GM10248 (cell line): ENCODE measurements around the gene TAOK1.

Source experiments
- CTCF ChIA-PET: fragments of 300-600 bp; sonication (Branson Sonifier 250); formaldehyde crosslinking; extraction: SDS; loops from one replicate; lab custom pipeline; 2021; ENCODE audit warnings: antibody characterized with exemption; lab: Yijun Ruan, JAX
- POLR2A ChIA-PET: fragments of 350-650 bp; sonication (Branson Sonifier 250); formaldehyde crosslinking; extraction: SDS; loops from one replicate; lab custom pipeline; 2020; ENCODE audit warnings: antibody characterized with exemption; lab: Yijun Ruan, JAX
- DNase-seq: peaks from one replicate; pipeline ENCODE4 v3.0.0; 2012; ENCODE audit errors: extremely low spot score
- TF ChIP-seq, protein P1 (sequence below): IDR thresholded peaks from 2 replicates; pipeline ENCODE4 v1.5.1; 2012; ENCODE audit warnings: mild to moderate bottlenecking, low read depth; ENCODE audit errors: extremely low read depth, missing control alignments, control extremely low read depth

Gene TAOK1

DNA sequence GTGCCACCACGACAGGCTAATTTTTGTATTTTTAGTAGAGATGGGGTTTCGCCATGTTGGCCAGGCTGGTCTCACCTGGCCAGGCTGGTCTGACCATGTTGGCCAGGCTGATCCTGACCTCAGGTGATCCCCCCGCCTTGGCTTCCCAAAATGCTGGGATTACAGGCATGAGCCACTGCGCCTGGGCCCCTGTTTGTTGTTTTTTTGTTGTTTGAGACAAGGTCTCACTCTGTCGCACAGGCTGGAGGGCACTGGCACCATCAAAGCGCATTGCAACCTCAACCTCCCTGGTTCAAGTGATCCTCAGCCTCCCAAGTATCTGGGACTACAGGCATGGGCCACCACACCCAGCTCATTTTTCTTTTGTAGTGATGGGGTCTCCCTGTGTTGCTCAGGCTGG is 43.7 kb upstream of the TAOK1 start:
- DNase-seq = no peak
- TF ChIP-seq, protein P1, sequence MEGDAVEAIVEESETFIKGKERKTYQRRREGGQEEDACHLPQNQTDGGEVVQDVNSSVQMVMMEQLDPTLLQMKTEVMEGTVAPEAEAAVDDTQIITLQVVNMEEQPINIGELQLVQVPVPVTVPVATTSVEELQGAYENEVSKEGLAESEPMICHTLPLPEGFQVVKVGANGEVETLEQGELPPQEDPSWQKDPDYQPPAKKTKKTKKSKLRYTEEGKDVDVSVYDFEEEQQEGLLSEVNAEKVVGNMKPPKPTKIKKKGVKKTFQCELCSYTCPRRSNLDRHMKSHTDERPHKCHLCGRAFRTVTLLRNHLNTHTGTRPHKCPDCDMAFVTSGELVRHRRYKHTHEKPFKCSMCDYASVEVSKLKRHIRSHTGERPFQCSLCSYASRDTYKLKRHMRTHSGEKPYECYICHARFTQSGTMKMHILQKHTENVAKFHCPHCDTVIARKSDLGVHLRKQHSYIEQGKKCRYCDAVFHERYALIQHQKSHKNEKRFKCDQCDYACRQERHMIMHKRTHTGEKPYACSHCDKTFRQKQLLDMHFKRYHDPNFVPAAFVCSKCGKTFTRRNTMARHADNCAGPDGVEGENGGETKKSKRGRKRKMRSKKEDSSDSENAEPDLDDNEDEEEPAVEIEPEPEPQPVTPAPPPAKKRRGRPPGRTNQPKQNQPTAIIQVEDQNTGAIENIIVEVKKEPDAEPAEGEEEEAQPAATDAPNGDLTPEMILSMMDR = no peak
- ChIA-PET POLR2A (no interaction called here), CTCF (interaction anchor here (4.3 kb wide), 1 partner anchor 24 kb away, joined by 20 read pairs; no protein-coding TSS in a partner anchor)

DNA sequence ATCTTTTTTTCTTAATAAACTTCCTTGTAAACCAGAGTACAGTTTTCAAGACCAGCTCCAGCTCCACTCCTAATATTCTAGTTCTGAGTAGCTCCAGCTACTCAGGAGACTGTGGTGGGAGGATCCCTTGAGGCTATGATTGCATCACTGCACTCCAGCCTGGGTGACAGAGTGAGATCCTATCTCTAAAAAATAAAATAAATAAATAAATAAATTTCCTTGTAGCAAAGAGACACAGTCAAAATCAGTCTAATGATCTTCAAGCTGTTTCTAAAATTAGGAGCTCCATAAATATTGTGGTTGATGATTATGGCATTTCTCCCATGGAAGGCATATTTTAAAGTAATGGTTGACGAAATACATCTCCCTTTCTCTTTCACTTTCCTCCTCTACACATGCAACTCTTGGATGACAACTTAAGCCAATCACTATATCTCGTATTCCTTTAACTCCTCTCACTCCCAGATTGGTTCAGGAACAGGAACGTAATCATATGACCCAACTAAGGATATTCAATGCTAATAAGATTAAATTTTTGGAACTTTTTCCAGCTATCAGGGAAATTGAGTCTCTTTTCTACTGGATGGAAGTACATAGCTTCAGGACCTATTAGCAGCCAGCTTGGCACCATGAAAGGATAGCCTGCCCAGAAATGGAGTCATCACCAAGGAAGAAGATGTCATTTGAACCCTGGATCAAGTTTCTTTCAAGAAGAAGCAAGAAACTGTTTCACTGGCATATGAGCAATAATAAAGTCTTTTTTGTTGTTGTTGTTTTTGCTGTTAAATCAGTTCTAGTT is 42.1 kb upstream of the TAOK1 start:
- POLR2A ChIA-PET = no interaction called here
- CTCF ChIA-PET = interaction anchor here (1.0 to 4.3 kb wide), 6 partner anchors 9 to 224 kb away, joined by 3 to 20 read pairs (median 3); no protein-coding TSS in a partner anchor
- TF ChIP-seq, protein P1 = no peak
- no peak for DNase-seq

DNA sequence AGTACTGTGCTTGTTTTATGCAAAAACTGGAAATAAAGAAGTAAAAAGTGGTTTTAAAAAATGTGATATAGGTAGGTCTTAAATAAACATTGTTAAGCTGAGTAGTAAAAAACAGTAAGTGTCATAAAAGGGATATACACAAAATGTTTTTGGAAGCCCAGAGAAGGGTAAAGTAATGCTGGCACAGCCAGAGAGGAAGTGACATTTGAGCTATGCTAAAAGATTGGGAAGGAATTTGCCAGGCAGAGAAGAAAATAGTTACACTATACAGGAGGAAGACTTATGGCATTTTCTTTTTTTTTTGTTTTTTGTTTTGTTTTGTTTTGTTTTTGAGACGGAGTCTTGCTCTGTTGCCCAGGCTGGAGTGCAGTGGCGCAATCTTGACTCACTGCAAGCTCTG is 40.8 kb upstream of the TAOK1 start:
- TF ChIP-seq, protein P1 = no peak
- ChIA-PET CTCF (interaction anchor here (1.2 to 4.3 kb wide), 4 partner anchors 13 to 225 kb away, joined by 3 to 20 read pairs (median 5); no protein-coding TSS in a partner anchor), POLR2A (no interaction called here)
- no peak for DNase-seq

DNA sequence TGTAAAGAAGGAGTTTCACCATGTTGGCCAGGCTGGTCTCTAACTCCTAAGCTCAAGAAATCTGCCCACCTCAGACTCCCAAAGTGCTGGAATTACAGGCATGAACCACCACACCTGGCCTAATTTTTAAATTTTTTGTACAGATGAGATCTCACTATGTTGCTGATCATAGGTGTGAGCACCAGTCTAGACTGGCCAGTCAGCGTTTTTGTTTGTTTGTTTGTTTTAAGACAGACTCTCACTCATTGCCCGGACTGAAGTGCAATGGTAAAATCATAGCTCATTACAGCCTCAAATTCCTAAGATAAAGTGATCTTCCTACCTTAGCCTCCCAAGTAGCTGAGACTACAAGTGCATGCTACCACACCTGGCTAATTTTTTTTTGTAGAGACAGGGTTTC is 38.0 kb upstream of the TAOK1 start:
- no peak for DNase-seq
- CTCF ChIA-PET = interaction anchor here (1.2 to 2.0 kb wide), 2 partner anchors 14 to 18 kb away, joined by 4 read pairs; no protein-coding TSS in a partner anchor
- TF ChIP-seq, protein P1 = no peak
- POLR2A ChIA-PET = no interaction called here

DNA sequence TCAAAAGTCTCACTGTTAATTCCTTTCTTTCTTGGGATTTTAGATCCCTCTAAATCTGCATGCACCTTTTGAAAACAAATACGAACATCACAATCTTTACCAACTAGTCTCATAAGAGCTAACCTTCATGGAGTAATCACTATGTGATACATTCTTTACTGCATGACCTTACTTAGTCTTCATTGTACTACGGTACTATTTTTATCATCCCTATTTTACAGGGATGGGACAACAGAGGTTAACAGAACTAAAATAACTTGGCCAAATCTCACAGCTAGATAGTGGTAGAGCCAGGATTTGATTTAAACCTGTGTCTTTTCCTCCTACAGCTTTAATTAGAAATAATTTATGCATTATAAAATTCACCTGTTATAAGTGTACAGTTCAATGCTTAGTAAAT is 32.9 kb upstream of the TAOK1 start:
- TF ChIP-seq, protein P1 = no peak
- DNase-seq = no peak
- CTCF ChIA-PET = interaction anchor here (0.6 to 2.4 kb wide), 7 partner anchors 9 to 179 kb away, joined by 3 to 14 read pairs (median 3); no protein-coding TSS in a partner anchor
- POLR2A ChIA-PET = interaction anchor here (0.7 kb wide), 1 partner anchor 63 kb away, joined by 4 read pairs; no protein-coding TSS in a partner anchor

DNA sequence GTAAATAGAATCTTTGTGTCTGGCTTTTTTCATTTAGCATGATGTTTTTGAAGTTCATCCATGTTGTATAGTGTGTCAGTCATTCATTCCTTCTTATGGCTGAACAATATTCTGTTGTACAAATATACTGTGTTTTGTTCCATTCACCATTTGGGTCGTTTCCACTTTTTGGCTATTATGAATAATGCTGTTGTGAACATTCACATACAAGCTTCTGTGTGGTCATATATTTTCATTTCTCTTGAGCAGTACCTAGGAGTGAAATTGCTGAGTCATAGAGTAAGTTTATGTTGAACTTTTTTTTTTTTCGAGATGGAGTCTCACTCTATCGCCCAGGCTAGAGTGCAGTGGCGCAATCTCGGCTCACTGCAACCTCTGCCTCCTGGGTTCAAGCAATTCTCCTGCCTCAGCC is 32.3 kb upstream of the TAOK1 start:
- CTCF ChIA-PET = interaction anchor here (0.6 to 2.4 kb wide), 4 partner anchors 12 to 179 kb away, joined by 3 to 14 read pairs (median 4); no protein-coding TSS in a partner anchor
- DNase-seq = no peak
- POLR2A ChIA-PET = no interaction called here
- TF ChIP-seq, protein P1 = no peak
